WTC11 (cell line): Measurements from ENCODE around the gene NXPH3. TPM values are rescaled to one million over a fixed set of nuclear protein-coding genes. Genes with fewer than 3 reads are reported as not detected.

Experiments
- ATAC-seq: fragments of 200-7000 bp; cut with Tn5 transposase; 2 replicates; pipeline ENCODE4 v1.10.0; 2021; ENCODE audit warnings: mild to moderate bottlenecking, moderate library complexity
- CTCF ChIA-PET: fragments of 300-600 bp; sonication (Branson Sonifier 250); formaldehyde crosslinking; loops from one replicate; lab custom pipeline; 2021; ENCODE audit warnings: antibody characterized with exemption; lab: Charles Lee
- POLR2A ChIA-PET: fragments of 350-600 bp; sonication (Branson Sonifier 250); formaldehyde crosslinking; loops from one replicate; lab custom pipeline; 2021; ENCODE audit warnings: antibody characterized with exemption; lab: Charles Lee
- DNase-seq: peaks from one replicate; pipeline ENCODE4 v3.0.0; 2021; ENCODE audit warnings: low spot score
- H3K27ac Mint-ChIP-seq: 2 replicates; pipeline ENCODE4 v1.8.0; 2021; ENCODE audit warnings: mixed read lengths
- H3K27me3 Mint-ChIP-seq: 2 replicates; pipeline ENCODE4 v1.8.0; 2021; ENCODE audit warnings: low read depth, mild to moderate bottlenecking, moderate library complexity, mixed read lengths
- H3K36me3 Mint-ChIP-seq: 2 replicates; pipeline ENCODE4 v1.8.0; 2021; ENCODE audit warnings: mixed read lengths
- H3K4me1 Mint-ChIP-seq: 2 replicates; pipeline ENCODE4 v1.8.0; 2022; ENCODE audit warnings: mixed read lengths
- H3K4me3 Mint-ChIP-seq: 2 replicates; pipeline ENCODE4 v1.8.0; 2021; ENCODE audit warnings: mild to moderate bottlenecking, moderate library complexity, mixed read lengths
- H3K9me3 Mint-ChIP-seq: 2 replicates; pipeline ENCODE4 v1.8.0; 2021; ENCODE audit warnings: mixed read lengths
- GTF2I ChIP-seq: fragments of 250-450 bp; sonication (Bioruptor Pico); conservative IDR thresholded peaks from 2 replicates; pipeline ENCODE4 v1.4.0; 2021; ENCODE audit warnings: mild to moderate bottlenecking
- HMGXB4 ChIP-seq: sonication (generic); formaldehyde crosslinking; IDR thresholded peaks from 2 replicates; pipeline ENCODE4 v1.8.1; 2023; ENCODE audit warnings: mild to moderate bottlenecking, moderate library complexity, missing genetic modification reagents
- IRF2 ChIP-seq: sonication (generic); formaldehyde crosslinking; IDR thresholded peaks from 2 replicates; pipeline ENCODE4 v1.8.0; 2022; ENCODE audit warnings: low read depth, missing genetic modification reagents, borderline replicate concordance
- SP1 ChIP-seq: sonication (generic); formaldehyde crosslinking; conservative IDR thresholded peaks from 2 replicates; pipeline ENCODE4 v1.8.1; 2022; ENCODE audit warnings: missing genetic modification reagents
- TEAD1 ChIP-seq: sonication (generic); formaldehyde crosslinking; IDR thresholded peaks from 2 replicates; pipeline ENCODE4 v1.8.0; 2022; ENCODE audit warnings: mild to moderate bottlenecking, missing genetic modification reagents
- ZNF232 ChIP-seq: sonication (generic); formaldehyde crosslinking; IDR thresholded peaks from 2 replicates; pipeline ENCODE4 v1.8.0; 2022; ENCODE audit warnings: mild to moderate bottlenecking, missing genetic modification reagents
- total RNA-seq: library from RNA; stranded (reverse); gene quantifications from 3 replicates; pipeline ENCODE4 v1.2.3, GENCODE V29; 2021
- TF ChIP-seq, protein P1 (sequence below): sonication (generic); formaldehyde crosslinking; conservative IDR thresholded peaks from 2 replicates; pipeline ENCODE4 v1.8.1; 2023; ENCODE audit warnings: mild to moderate bottlenecking, low read depth, missing genetic modification reagents, moderate library complexity
- TF ChIP-seq, protein P2 (sequence below): sonication (generic); formaldehyde crosslinking; IDR thresholded peaks from 2 replicates; pipeline ENCODE4 v1.8.0; 2022; ENCODE audit warnings: mild to moderate bottlenecking, missing genetic modification reagents
- TF ChIP-seq, protein P3 (sequence below): sonication (generic); formaldehyde crosslinking; IDR thresholded peaks from 2 replicates; pipeline ENCODE4 v1.8.1; 2022; ENCODE audit warnings: low read depth, missing genetic modification reagents, borderline replicate concordance
- TF ChIP-seq, protein P4 (sequence below): sonication (generic); formaldehyde crosslinking; conservative IDR thresholded peaks from 2 replicates; pipeline ENCODE4 v1.8.1; 2022; ENCODE audit warnings: mild to moderate bottlenecking, missing genetic modification reagents
- TF ChIP-seq, protein P5 (sequence below): fragments of 250-450 bp; sonication (Bioruptor Pico); IDR thresholded peaks from 2 replicates; pipeline ENCODE4 v1.9.0; 2021; ENCODE audit warnings: mild to moderate bottlenecking, borderline replicate concordance
- TF ChIP-seq, protein P6 (sequence below): sonication (generic); formaldehyde crosslinking; IDR thresholded peaks from 2 replicates; pipeline ENCODE4 v1.8.0; 2023; ENCODE audit warnings: missing genetic modification reagents

NXPH3 gene
- total RNA-seq, 1 experiment from 2014 or later, result 3.4 TPM

DNA sequence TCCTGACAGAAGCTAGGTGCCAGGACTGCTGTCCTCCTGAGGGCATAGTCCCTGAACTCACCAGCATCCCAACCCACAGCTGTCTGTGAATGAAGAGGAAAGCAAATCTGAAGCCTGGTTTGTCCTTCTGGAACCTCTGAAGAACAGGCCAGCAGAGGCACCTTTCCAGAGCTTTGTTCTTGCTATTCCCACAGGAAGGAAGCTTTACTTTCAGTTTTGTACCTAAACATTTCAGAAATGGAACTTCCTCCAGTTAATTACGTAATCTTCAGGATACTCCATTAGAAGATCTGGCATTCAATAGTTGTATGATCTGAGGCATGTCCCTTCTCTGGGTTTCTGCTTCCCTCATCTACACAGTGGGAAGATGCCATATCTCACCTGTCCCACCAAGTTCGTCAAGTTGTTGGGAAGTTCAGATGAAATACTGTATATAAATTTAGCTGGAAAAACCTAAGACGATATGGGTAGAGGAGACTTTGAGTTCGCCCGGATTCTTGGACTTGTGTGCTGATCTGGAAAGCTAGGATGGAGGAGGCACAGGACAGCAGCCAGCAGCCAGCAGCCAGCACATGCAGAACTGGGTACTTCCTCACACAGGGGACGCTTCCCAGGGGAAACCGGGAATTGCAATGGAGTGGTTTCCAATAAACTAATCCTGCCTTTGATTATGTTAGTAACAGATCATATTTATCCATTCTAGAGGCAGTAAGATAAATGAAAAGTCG, 22.4 kb downstream of the NXPH3 start:
- Mint-ChIP-seq H3K27me3 (no peaks in the 10 kb centered on the region), H3K4me3 (no peak overlapping the region), H3K36me3 (peaks cover 16% of the 10 kb centered on the region), H3K4me1 (no peaks in the 10 kb centered on the region), H3K9me3 (no peaks in the 10 kb centered on the region), H3K27ac (no peak overlapping the region)
- no peak for TF ChIP-seq ZNF232
- TF ChIP-seq, protein P1, sequence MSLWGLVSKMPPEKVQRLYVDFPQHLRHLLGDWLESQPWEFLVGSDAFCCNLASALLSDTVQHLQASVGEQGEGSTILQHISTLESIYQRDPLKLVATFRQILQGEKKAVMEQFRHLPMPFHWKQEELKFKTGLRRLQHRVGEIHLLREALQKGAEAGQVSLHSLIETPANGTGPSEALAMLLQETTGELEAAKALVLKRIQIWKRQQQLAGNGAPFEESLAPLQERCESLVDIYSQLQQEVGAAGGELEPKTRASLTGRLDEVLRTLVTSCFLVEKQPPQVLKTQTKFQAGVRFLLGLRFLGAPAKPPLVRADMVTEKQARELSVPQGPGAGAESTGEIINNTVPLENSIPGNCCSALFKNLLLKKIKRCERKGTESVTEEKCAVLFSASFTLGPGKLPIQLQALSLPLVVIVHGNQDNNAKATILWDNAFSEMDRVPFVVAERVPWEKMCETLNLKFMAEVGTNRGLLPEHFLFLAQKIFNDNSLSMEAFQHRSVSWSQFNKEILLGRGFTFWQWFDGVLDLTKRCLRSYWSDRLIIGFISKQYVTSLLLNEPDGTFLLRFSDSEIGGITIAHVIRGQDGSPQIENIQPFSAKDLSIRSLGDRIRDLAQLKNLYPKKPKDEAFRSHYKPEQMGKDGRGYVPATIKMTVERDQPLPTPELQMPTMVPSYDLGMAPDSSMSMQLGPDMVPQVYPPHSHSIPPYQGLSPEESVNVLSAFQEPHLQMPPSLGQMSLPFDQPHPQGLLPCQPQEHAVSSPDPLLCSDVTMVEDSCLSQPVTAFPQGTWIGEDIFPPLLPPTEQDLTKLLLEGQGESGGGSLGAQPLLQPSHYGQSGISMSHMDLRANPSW (CRISPR knock-in tag), result no peak
- TF ChIP-seq, protein P2, sequence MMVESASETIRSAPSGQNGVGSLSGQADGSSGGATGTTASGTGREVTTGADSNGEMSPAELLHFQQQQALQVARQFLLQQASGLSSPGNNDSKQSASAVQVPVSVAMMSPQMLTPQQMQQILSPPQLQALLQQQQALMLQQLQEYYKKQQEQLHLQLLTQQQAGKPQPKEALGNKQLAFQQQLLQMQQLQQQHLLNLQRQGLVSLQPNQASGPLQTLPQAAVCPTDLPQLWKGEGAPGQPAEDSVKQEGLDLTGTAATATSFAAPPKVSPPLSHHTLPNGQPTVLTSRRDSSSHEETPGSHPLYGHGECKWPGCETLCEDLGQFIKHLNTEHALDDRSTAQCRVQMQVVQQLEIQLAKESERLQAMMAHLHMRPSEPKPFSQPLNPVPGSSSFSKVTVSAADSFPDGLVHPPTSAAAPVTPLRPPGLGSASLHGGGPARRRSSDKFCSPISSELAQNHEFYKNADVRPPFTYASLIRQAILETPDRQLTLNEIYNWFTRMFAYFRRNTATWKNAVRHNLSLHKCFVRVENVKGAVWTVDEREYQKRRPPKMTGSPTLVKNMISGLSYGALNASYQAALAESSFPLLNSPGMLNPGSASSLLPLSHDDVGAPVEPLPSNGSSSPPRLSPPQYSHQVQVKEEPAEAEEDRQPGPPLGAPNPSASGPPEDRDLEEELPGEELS, result no peak
- CTCF ChIA-PET, result interaction anchor here (1.2 to 1.6 kb wide), 2 partner anchors 10 to 111 kb away, joined by 3 to 5 read pairs; no protein-coding TSS in a partner anchor
- DNase-seq, result no peak
- no peak for ATAC-seq
- POLR2A ChIA-PET, result interaction anchor here (0.6 to 1.0 kb wide), 2 partner anchors 27 to 37 kb away, joined by 3 to 4 read pairs; no protein-coding TSS in a partner anchor

- H3K4me3 Mint-ChIP-seq, result no peak overlapping the region
- DNase-seq (no peak), ATAC-seq (no peak)
- no peak overlapping the region for H3K27ac Mint-ChIP-seq
- TF ChIP-seq HMGXB4 (CRISPR knock-in tag) (no peak), GTF2I (CRISPR knock-in tag) (no peak), SP1 (CRISPR knock-in tag) (no peak), TEAD1 (CRISPR knock-in tag) (no peak), IRF2 (no peak)
- TF ChIP-seq, protein P3, sequence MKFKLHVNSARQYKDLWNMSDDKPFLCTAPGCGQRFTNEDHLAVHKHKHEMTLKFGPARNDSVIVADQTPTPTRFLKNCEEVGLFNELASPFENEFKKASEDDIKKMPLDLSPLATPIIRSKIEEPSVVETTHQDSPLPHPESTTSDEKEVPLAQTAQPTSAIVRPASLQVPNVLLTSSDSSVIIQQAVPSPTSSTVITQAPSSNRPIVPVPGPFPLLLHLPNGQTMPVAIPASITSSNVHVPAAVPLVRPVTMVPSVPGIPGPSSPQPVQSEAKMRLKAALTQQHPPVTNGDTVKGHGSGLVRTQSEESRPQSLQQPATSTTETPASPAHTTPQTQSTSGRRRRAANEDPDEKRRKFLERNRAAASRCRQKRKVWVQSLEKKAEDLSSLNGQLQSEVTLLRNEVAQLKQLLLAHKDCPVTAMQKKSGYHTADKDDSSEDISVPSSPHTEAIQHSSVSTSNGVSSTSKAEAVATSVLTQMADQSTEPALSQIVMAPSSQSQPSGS, result no peak
- TF ChIP-seq, protein P4, sequence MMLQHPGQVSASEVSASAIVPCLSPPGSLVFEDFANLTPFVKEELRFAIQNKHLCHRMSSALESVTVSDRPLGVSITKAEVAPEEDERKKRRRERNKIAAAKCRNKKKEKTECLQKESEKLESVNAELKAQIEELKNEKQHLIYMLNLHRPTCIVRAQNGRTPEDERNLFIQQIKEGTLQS (CRISPR knock-in tag), result no peak
- TF ChIP-seq, protein P5, sequence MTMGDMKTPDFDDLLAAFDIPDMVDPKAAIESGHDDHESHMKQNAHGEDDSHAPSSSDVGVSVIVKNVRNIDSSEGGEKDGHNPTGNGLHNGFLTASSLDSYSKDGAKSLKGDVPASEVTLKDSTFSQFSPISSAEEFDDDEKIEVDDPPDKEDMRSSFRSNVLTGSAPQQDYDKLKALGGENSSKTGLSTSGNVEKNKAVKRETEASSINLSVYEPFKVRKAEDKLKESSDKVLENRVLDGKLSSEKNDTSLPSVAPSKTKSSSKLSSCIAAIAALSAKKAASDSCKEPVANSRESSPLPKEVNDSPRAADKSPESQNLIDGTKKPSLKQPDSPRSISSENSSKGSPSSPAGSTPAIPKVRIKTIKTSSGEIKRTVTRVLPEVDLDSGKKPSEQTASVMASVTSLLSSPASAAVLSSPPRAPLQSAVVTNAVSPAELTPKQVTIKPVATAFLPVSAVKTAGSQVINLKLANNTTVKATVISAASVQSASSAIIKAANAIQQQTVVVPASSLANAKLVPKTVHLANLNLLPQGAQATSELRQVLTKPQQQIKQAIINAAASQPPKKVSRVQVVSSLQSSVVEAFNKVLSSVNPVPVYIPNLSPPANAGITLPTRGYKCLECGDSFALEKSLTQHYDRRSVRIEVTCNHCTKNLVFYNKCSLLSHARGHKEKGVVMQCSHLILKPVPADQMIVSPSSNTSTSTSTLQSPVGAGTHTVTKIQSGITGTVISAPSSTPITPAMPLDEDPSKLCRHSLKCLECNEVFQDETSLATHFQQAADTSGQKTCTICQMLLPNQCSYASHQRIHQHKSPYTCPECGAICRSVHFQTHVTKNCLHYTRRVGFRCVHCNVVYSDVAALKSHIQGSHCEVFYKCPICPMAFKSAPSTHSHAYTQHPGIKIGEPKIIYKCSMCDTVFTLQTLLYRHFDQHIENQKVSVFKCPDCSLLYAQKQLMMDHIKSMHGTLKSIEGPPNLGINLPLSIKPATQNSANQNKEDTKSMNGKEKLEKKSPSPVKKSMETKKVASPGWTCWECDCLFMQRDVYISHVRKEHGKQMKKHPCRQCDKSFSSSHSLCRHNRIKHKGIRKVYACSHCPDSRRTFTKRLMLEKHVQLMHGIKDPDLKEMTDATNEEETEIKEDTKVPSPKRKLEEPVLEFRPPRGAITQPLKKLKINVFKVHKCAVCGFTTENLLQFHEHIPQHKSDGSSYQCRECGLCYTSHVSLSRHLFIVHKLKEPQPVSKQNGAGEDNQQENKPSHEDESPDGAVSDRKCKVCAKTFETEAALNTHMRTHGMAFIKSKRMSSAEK (CRISPR knock-in tag), result no peak
- TF ChIP-seq, protein P6, sequence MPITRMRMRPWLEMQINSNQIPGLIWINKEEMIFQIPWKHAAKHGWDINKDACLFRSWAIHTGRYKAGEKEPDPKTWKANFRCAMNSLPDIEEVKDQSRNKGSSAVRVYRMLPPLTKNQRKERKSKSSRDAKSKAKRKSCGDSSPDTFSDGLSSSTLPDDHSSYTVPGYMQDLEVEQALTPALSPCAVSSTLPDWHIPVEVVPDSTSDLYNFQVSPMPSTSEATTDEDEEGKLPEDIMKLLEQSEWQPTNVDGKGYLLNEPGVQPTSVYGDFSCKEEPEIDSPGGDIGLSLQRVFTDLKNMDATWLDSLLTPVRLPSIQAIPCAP (CRISPR knock-in tag), result no peak
- no peaks in the 10 kb centered on the region for H3K27me3 Mint-ChIP-seq
- ChIA-PET POLR2A (interaction anchor here (1.0 kb wide), 1 partner anchor 28 kb away, joined by 3 read pairs; no protein-coding TSS in a partner anchor), CTCF (interaction anchor here (1.6 kb wide), 1 partner anchor 11 kb away, joined by 5 read pairs; no protein-coding TSS in a partner anchor)
- H3K4me1 Mint-ChIP-seq, result no peaks in the 10 kb centered on the region
- H3K9me3 Mint-ChIP-seq, result no peaks in the 10 kb centered on the region
- H3K36me3 Mint-ChIP-seq, result peaks cover 16% of the 10 kb centered on the region
These were observed 23.2 kb downstream of the NXPH3 start for GRCh38 chr17:49598918-49599317.
